ENCODE measurements around the gene ANO6. TPM values are rescaled to one million over a fixed set of nuclear protein-coding genes. Genes with fewer than 3 reads are reported as not detected.

ANO6 gene
- total and polyA plus RNA-seq, 8 donors, result 58.0 to 79.7 (median 66.1) TPM

GRCh38 chr12:45408729-45409114 lies 192.8 kb downstream of the ANO6 start:
- no peaks in the 10 kb centered on the region for H3K9me3 ChIP-seq
- DNase-seq (no peak), ATAC-seq (no peak)
- H3K27me3 ChIP-seq, result no peaks in the 10 kb centered on the region
- H3K36me3 ChIP-seq, result peaks cover 0 to 86% of the 10 kb centered on the region in 2 donors
- no peak for TF ChIP-seq CTCF (IDR thresholded peaks at IDR 0.05)
- intact Hi-C loops (cut with DNase I), result no loop called here
- H3K4me1 ChIP-seq, result no peaks in the 10 kb centered on the region
- no peak overlapping the region for H3K27ac ChIP-seq
- no peak overlapping the region for H3K4me3 ChIP-seq

DNA sequence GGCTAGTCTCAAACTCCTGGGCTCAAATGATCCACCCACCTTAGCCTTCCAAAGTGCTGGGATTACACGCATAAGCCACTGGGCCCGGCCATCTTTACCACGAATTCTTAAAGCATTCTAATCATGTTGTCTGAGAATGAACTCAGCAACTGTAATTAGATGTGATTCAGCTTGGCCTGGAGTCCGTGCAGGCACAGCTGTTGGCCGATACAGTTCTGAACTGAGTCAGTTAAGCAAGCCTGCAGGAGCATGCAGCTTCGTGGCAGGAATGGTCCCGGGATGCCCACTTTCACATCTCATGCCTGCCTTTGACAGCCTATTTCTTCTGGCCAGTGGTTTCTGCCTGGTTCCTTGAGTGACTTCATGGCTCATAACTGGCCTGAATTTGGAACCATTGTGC lies 194.1 kb downstream of the ANO6 start:
- TF ChIP-seq CTCF (IDR thresholded peaks at IDR 0.05), result no peak
- intact Hi-C loops (cut with DNase I), result no loop called here
- peak in 1 of 4 donors; percentile 38 for DNase-seq
- H3K36me3 ChIP-seq, result peaks cover 0 to 79% of the 10 kb centered on the region in 2 donors
- H3K27me3 ChIP-seq, result no peaks in the 10 kb centered on the region
- H3K4me3 ChIP-seq, result no peak overlapping the region
- no peak overlapping the region for H3K27ac ChIP-seq
- H3K9me3 ChIP-seq, result no peaks in the 10 kb centered on the region
- ATAC-seq, result peak; percentile 20
- no peaks in the 10 kb centered on the region for H3K4me1 ChIP-seq

GRCh38 chr12:45411626-45412025 lies 195.7 kb downstream of the ANO6 start:
- H3K27ac ChIP-seq, result no peak overlapping the region
- no peak for TF ChIP-seq CTCF (IDR thresholded peaks at IDR 0.05)
- no peaks in the 10 kb centered on the region for H3K4me1 ChIP-seq
- intact Hi-C loops (cut with DNase I), result no loop called here
- H3K4me3 ChIP-seq, result no peak overlapping the region
- DNase-seq, result no peak
- H3K36me3 ChIP-seq, result peaks cover 0 to 79% of the 10 kb centered on the region in 2 donors
- no peaks in the 10 kb centered on the region for H3K9me3 ChIP-seq
- H3K27me3 ChIP-seq, result no peaks in the 10 kb centered on the region
- no peak for ATAC-seq

- no peak overlapping the region for H3K27ac ChIP-seq
- peaks cover 0 to 83% of the 10 kb centered on the region in 2 donors for H3K36me3 ChIP-seq
- no peaks in the 10 kb centered on the region for H3K4me1 ChIP-seq
Observed at GRCh38 chr12:45415393-45415817, 199.5 kb downstream of the ANO6 start.

GRCh38 chr12:45416126-45416525 lies 200.2 kb downstream of the ANO6 start:
- intact Hi-C loops (cut with DNase I), result no loop called here
- Histone ChIP-seq H3K9me3 (no peaks in the 10 kb centered on the region), H3K4me1 (no peaks in the 10 kb centered on the region), H3K27me3 (no peaks in the 10 kb centered on the region), H3K27ac (no peak overlapping the region), H3K4me3 (no peak overlapping the region), H3K36me3 (peaks cover 0 to 83% of the 10 kb centered on the region in 2 donors)
- DNase-seq (no peak), ATAC-seq (no peak)
- no peak for TF ChIP-seq CTCF (IDR thresholded peaks at IDR 0.05)

More at GRCh38 chr12:45415393-45415817, 199.5 kb downstream of the ANO6 start:
- peak in 1 of 4 donors; percentile 48 for DNase-seq
- Histone ChIP-seq H3K4me3 (no peak overlapping the region), H3K27me3 (no peaks in the 10 kb centered on the region), H3K9me3 (no peaks in the 10 kb centered on the region)
- intact Hi-C loops (cut with DNase I), result no loop called here
- TF ChIP-seq CTCF (IDR thresholded peaks at IDR 0.05), result no peak
- peak; percentile 91 for ATAC-seq
